HepG2 (cell line): ENCODE data around the gene CNTNAP1. TPM values are rescaled to one million over a fixed set of nuclear protein-coding genes. Genes with fewer than 3 reads are reported as not detected.
A peak's percentile ranks its signal among the peaks of the same experiment; 100 is the strongest.

Experiments
- CCAR2 ChIP-seq: fragments of 200-400 bp; formaldehyde crosslinking; optimal IDR thresholded peaks from 2 replicates; pipeline ENCODE3; 2018; ENCODE audit warnings: low read depth, mild to moderate bottlenecking, low read length, moderate library complexity
- HMG20B ChIP-seq: conservative IDR thresholded peaks from 2 replicates; pipeline ENCODE4 v1.6.1; 2016; ENCODE audit warnings: missing genetic modification reagents, missing compliant biosample characterization
- NR2F1 ChIP-seq, 2 experiments: fragments of 450-650 bp in 1 of 2; formaldehyde crosslinking in 1 of 2; IDR thresholded peaks; 2 replicates each; pipeline versions ENCODE4 v1.5.0 to v1.6.1; 2016 to 2020; ENCODE audit warnings: mild to moderate bottlenecking in 1 of 2, missing compliant biosample characterization in 1 of 2, missing genetic modification reagents in 1 of 2, moderate library complexity in 1 of 2
- SRSF1 ChIP-seq: fragments of 200-400 bp; formaldehyde crosslinking; optimal IDR thresholded peaks from 2 replicates; pipeline ENCODE3; 2017; ENCODE audit warnings: mild to moderate bottlenecking, low read depth, low read length, moderate library complexity
- XRCC5 ChIP-seq: fragments of 200-400 bp; formaldehyde crosslinking; optimal IDR thresholded peaks from 2 replicates; pipeline ENCODE3; 2017; ENCODE audit warnings: mild to moderate bottlenecking, low read length
- ZBTB20 ChIP-seq: sonication (generic); formaldehyde crosslinking; IDR thresholded peaks from 2 replicates; pipeline ENCODE4 v1.8.1; 2023; ENCODE audit warnings: missing genetic modification reagents, low read depth, mild to moderate bottlenecking, borderline replicate concordance
- ZNF230 ChIP-seq: sonication (generic); formaldehyde crosslinking; IDR thresholded peaks from 2 replicates; pipeline ENCODE4 v1.4.0; 2020; ENCODE audit warnings: mild to moderate bottlenecking, missing genetic modification reagents
- ZNF260 ChIP-seq: sonication (generic); formaldehyde crosslinking; IDR thresholded peaks from 2 replicates; pipeline ENCODE4 v1.4.0; 2020; ENCODE audit warnings: missing genetic modification reagents, low read depth, mild to moderate bottlenecking, borderline replicate concordance
- ZNF572 ChIP-seq: sonication (generic); formaldehyde crosslinking; IDR thresholded peaks from 2 replicates; pipeline ENCODE4 v1.5.1; 2020; ENCODE audit warnings: mild to moderate bottlenecking, missing genetic modification reagents
- polyA plus RNA-seq, 8 experiments: library from polyadenylated mRNA; depleted of rRNA in 3 of 8; stranded (reverse) in 7 of 8; unstranded in 1 of 8; fragments of >200 nt; fragmentation: Illumina TruSeq in 4 of 8; extraction: Trizol in 4 of 8; gene quantifications; 2 replicates each; pipeline versions ENCODE4 v1.2.1 to v1.2.3, GENCODE V29; 2011 to 2016; ENCODE audit warnings: low read depth in 4 of 8, missing spikeins in 1 of 8, mixed read lengths in 1 of 8; ENCODE audit not compliant: insufficient read depth in 1 of 8
- total RNA-seq, 5 experiments: library from RNA; depleted of rRNA; stranded (reverse); fragments of >200 nt; fragmentation: Illumina TruSeq; extraction: Trizol; gene quantifications; 2 replicates each; pipeline ENCODE4 v1.2.3, GENCODE V29; 2016; ENCODE audit warnings: low read depth in 1 of 5
- TF ChIP-seq, protein P1 (sequence below): sonication (generic); formaldehyde crosslinking; IDR thresholded peaks from one replicate; pipeline ENCODE4 v1.5.1; 2020; ENCODE audit warnings: mild to moderate bottlenecking, missing genetic modification reagents; ENCODE audit errors: not compliant biosample characterization
- TF ChIP-seq, protein P2 (sequence below): sonication (generic); formaldehyde crosslinking; IDR thresholded peaks from 2 replicates; pipeline ENCODE4 v1.4.0; 2020; ENCODE audit warnings: missing genetic modification reagents, borderline replicate concordance
- TF ChIP-seq, protein P3 (sequence below): sonication (generic); formaldehyde crosslinking; conservative IDR thresholded peaks from 2 replicates; pipeline ENCODE4 v1.4.0; 2020; ENCODE audit warnings: missing genetic modification reagents
- TF ChIP-seq, protein P4 (sequence below): sonication (generic); formaldehyde crosslinking; IDR thresholded peaks from 2 replicates; pipeline ENCODE4 v1.8.1; 2023; ENCODE audit warnings: missing genetic modification reagents, inconsistent platforms, borderline replicate concordance

CNTNAP1 gene
- total and polyA plus RNA-seq, 2 of the 13 experiments (the other 11 are each of a cell fraction or from before 2014, with no cell fraction given), result 4.5 to 7.7 TPM

DNA sequence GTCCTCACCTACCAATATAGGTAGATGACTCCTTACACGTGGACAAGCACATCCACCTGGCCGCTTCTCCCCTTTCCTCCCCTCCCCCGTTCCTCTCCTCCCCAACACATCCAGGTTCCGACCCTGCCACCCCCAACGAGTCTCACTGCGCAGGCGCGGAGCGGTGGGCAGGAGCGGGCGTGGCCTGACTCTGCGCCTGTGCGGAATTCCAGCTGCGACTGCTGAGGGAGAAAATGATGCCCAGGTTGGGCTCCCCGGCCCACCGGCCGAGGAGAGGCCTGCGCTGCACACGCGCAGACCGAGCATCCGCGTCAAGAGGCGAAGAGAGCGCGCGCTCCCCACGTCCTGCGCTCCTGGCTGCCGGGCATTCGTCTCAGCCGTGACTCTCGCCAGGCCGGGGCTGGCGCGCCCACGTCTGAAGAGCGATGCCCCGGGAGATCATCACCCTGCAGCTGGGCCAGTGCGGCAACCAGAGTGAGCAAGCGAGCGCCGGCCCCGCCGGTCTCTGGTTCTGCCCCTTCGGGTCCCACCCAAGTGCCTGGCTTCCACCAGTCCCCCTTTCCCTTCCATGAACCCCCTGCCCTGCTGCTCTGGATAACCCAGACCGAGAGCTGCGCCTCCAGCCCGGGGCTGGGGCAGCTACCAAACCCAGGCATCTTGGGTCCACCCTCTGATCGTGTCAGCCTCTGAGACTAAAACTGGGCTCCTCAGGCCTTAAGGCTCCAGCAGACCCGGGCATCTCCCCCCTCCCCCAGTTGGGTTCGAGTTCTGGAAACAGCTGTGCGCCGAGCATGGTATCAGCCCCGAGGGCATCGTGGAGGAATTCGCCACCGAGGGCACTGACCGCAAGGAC lies 23.0 kb upstream of the CNTNAP1 start, which contains the start of gene TUBG2 (continued):
- TF ChIP-seq, protein P1, sequence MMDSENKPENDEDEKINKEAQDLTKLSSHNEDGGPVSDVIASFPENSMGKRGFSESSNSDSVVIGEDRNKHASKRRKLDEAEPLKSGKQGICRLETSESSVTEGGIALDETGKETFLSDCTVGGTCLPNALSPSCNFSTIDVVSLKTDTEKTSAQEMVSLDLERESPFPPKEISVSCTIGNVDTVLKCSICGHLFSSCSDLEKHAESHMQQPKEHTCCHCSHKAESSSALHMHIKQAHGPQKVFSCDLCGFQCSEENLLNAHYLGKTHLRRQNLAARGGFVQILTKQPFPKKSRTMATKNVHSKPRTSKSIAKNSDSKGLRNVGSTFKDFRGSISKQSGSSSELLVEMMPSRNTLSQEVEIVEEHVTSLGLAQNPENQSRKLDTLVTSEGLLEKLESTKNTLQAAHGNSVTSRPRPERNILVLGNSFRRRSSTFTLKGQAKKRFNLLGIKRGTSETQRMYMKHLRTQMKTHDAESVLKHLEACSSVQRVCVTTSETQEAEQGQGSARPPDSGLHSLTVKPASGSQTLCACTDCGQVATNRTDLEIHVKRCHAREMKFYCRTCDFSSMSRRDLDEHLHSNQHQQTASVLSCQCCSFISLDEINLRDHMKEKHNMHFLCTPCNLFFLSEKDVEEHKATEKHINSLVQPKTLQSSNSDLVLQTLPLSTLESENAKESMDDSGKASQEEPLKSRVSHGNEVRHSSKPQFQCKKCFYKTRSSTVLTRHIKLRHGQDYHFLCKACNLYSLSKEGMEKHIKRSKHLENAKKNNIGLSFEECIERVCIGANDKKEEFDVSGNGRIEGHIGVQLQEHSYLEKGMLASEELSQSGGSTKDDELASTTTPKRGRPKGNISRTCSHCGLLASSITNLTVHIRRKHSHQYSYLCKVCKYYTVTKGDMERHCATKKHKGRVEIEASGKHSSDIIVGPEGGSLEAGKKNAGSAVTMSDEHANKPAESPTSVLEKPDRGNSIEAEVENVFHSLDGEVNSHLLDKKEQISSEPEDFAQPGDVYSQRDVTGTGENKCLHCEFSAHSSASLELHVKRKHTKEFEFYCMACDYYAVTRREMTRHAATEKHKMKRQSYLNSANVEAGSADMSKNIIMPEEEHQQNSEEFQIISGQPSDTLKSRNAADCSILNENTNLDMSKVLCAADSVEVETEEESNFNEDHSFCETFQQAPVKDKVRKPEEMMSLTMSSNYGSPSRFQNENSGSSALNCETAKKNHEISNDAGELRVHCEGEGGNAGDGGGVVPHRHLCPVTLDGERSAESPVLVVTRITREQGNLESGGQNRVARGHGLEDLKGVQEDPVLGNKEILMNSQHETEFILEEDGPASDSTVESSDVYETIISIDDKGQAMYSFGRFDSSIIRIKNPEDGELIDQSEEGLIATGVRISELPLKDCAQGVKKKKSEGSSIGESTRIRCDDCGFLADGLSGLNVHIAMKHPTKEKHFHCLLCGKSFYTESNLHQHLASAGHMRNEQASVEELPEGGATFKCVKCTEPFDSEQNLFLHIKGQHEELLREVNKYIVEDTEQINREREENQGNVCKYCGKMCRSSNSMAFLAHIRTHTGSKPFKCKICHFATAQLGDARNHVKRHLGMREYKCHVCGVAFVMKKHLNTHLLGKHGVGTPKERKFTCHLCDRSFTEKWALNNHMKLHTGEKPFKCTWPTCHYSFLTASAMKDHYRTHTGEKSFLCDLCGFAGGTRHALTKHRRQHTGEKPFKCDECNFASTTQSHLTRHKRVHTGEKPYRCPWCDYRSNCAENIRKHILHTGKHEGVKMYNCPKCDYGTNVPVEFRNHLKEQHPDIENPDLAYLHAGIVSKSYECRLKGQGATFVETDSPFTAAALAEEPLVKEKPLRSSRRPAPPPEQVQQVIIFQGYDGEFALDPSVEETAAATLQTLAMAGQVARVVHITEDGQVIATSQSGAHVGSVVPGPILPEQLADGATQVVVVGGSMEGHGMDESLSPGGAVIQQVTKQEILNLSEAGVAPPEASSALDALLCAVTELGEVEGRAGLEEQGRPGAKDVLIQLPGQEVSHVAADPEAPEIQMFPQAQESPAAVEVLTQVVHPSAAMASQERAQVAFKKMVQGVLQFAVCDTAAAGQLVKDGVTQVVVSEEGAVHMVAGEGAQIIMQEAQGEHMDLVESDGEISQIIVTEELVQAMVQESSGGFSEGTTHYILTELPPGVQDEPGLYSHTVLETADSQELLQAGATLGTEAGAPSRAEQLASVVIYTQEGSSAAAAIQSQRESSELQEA (CRISPR knock-in tag), result peak; percentile 55
- no peak for TF ChIP-seq ZNF260 (CRISPR knock-in tag)
- no peak; a peak in 1 of 4 replicates for TF ChIP-seq NR2F1 (CRISPR knock-in tag; IDR thresholded peaks at IDR 0.05)
- TF ChIP-seq, protein P2, sequence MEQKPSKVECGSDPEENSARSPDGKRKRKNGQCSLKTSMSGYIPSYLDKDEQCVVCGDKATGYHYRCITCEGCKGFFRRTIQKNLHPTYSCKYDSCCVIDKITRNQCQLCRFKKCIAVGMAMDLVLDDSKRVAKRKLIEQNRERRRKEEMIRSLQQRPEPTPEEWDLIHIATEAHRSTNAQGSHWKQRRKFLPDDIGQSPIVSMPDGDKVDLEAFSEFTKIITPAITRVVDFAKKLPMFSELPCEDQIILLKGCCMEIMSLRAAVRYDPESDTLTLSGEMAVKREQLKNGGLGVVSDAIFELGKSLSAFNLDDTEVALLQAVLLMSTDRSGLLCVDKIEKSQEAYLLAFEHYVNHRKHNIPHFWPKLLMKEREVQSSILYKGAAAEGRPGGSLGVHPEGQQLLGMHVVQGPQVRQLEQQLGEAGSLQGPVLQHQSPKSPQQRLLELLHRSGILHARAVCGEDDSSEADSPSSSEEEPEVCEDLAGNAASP, result no peak
- TF ChIP-seq, protein P3, sequence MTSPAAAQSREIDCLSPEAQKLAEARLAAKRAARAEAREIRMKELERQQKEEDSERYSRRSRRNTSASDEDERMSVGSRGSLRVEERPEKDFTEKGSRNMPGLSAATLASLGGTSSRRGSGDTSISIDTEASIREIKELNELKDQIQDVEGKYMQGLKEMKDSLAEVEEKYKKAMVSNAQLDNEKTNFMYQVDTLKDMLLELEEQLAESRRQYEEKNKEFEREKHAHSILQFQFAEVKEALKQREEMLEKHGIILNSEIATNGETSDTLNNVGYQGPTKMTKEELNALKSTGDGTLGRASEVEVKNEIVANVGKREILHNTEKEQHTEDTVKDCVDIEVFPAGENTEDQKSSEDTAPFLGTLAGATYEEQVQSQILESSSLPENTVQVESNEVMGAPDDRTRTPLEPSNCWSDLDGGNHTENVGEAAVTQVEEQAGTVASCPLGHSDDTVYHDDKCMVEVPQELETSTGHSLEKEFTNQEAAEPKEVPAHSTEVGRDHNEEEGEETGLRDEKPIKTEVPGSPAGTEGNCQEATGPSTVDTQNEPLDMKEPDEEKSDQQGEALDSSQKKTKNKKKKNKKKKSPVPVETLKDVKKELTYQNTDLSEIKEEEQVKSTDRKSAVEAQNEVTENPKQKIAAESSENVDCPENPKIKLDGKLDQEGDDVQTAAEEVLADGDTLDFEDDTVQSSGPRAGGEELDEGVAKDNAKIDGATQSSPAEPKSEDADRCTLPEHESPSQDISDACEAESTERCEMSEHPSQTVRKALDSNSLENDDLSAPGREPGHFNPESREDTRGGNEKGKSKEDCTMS (CRISPR knock-in tag), result 0 out of 2 replicates have a peak, but pooled peaks have one; percentile 43
- 0 out of 2 replicates have a peak, but pooled peaks have one; percentile 16 for TF ChIP-seq HMG20B (CRISPR knock-in tag)
- no peak for TF ChIP-seq CCAR2
- TF ChIP-seq ZBTB20 (CRISPR knock-in tag), result peak; percentile 71; the same call in 1 of the 2 replicates
- TF ChIP-seq XRCC5, result peak; percentile 29
- TF ChIP-seq, protein P4, sequence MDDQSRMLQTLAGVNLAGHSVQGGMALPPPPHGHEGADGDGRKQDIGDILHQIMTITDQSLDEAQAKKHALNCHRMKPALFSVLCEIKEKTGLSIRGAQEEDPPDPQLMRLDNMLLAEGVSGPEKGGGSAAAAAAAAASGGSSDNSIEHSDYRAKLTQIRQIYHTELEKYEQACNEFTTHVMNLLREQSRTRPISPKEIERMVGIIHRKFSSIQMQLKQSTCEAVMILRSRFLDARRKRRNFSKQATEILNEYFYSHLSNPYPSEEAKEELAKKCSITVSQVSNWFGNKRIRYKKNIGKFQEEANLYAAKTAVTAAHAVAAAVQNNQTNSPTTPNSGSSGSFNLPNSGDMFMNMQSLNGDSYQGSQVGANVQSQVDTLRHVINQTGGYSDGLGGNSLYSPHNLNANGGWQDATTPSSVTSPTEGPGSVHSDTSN (CRISPR knock-in tag), result 0 out of 2 replicates have a peak, but pooled peaks have one; percentile 21
- TF ChIP-seq ZNF230, result no peak
- TF ChIP-seq ZNF572 (CRISPR knock-in tag), result peak; percentile 79
- TF ChIP-seq SRSF1, result no peak
